GM15510 (cell line): ENCODE results near the gene IGFBP3.

Experiments used
- POLR2A ChIP-seq: IDR thresholded peaks from 3 replicates; pipeline ENCODE4 v1.6.1; 2011; ENCODE audit warnings: borderline replicate concordance; ENCODE audit not compliant: insufficient read length; ENCODE audit errors: extremely low read depth

IGFBP3 gene

DNA sequence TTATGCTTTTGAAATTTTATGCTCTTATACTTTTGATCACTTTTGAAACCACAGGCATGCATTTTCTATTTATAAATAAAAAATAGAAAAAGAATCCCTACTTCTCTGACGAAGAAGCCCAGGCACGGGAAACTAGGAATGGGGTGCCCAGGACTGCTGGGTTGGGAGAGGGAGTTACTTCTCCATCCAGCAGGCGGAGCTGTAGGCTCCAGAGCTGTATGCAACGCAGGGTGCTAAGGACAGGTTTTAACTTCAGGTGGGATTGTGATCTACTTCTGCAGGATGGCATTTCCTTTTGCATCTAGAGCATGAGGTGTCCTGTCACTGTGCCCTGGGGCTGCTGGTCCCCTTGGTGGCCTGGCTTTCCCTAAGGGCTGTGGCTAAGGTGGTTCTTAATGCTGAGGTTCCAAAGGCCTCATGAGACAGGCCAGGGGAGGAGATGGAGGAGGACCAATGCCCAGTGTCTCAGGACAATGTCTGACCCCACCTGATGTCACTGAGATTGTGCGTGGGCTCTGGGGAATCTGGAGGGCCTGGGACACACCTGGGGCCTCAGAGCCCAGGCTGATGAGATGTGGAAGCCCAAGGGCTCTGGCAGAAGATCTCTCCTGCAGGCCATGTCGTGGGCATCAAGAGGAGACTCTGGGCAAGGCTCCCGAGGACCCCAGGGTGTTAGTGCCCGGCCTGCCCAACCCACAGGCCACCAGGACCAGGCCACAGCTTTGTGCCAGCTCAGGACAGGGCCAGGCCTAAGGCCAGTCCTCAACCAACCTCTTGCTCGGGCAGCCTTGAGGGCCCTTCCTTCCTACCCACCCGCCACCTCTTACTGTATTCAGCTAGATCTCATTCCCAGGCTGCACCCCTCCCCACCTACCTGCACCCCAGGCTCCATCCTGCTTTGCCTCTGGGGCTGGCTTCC lies 48.7 kb downstream of the IGFBP3 start:
- TF ChIP-seq POLR2A = no peak

DNA sequence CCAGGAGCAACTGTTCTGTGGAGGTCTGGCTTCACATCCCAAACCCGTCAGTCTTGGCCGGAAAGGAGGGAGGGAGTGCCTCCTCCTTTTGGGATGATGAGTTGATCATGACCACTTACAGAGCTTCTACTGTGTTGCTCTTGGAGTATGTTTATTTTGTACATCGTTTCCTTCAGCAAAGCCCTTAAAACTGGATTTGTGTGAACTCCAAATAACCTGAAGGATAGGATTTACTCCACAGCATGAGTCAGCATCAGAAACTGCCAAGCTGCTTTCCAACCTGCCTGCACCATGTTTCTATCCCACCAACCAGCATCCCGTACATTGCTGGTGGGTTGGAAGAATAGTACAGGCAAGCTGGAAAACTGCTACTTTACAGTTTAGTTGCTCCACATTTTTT lies 51.6 kb downstream of the IGFBP3 start:
- no peak for TF ChIP-seq POLR2A

DNA sequence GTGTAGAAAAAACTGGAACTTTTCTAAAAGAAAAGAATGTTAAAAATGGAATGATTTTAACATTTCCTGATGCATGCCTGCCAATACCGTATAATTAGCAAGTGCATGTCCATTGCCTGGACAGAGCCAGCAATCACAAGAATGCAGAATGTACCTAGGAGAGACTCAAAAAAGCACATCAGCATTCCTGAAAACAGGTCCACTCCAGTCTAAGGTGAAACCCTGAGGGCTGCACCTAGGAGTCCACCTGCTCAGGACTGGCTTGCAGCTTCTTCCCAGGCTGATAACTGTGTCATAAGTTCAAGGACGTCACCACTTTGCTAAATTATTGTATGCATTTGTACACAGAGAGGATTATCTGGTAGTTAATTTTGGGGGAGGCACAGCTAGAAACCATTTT lies 53.6 kb downstream of the IGFBP3 start:
- no peak for TF ChIP-seq POLR2A

DNA sequence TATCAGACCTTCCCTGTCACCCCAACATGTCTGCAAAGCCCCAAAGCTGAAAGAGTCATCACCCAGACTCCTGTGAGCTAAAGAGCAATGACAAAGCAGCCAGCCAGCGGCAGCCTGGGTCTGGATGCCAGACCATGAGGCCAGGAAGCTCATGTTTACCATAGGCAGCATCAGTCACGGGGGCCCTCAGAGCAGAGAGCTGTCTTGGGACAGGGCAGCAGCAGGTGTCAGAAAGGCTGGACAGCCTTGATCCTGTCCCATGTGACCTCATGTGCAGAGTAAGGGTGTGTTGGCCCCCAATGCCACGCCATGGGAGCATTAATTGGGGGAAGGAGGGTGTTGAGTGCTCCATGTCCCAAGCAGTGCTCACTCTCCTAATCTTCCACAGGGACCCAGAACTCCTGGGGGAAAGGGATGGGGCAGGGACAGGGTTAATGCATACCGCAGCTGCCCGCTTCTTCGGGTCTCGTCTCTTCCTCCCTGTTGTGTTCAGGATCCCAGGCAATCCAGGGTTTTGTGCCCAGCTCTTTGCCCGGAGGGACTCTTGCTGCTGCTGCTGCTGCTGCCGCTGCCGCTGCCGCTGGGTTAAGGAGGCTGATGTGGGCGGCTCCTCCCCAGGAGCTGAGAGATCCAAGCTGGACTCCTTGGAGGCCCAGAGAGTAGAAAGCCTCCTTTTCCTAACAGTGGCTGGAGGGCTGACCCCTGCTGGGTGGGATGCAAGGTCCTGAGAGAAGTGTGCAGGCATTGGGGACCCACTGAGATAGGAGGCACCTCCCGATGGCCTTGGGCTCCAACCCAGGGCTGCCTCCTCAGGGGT lies 55.3 kb downstream of the IGFBP3 start:
- TF ChIP-seq POLR2A = no peak

DNA sequence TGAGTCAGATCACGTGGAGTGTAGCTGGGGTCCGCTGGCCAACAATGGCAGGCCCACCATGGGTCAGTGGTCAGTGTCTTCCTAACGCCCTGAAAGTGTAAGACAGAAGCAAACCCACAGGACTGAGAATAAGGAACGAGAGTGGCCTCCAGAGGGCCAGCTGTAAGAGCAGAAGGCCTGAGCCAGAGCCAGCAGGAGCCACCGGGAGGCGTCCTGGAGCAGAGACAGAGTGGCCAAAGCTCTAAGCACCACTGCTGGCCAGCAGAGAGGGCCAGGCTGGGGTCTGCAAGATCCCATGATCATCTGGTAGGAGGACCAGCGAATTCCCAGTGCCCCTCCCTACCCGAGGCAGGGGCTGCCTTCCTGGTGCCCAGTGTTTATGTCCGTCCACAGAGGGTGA lies 57.4 kb downstream of the IGFBP3 start:
- TF ChIP-seq POLR2A = no peak
